HEK293T (cell line): ENCODE data around the gene PNMA3.

Experiments used
- ARNT ChIP-seq: fragments of 450-650 bp; IDR thresholded peaks from 2 replicates; pipeline ENCODE4 v1.6.1; 2017; ENCODE audit warnings: mild to moderate bottlenecking
- BHLHE40 ChIP-seq: fragments of 450-650 bp; IDR thresholded peaks from 2 replicates; pipeline ENCODE4 v1.6.1; 2016; ENCODE audit warnings: mild to moderate bottlenecking, moderate library complexity, borderline replicate concordance
- ELF4 ChIP-seq: fragments of 450-650 bp; IDR thresholded peaks from 2 replicates; pipeline ENCODE4 v1.6.1; 2017; ENCODE audit warnings: antibody characterized with exemption
- FOXA1 ChIP-seq: fragments of 450-650 bp; IDR thresholded peaks from 2 replicates; pipeline ENCODE4 v1.6.1; 2016; ENCODE audit warnings: mild to moderate bottlenecking
- FOXK2 ChIP-seq: fragments of 450-650 bp; IDR thresholded peaks from 2 replicates; pipeline ENCODE4 v1.6.1; 2016; ENCODE audit warnings: mild to moderate bottlenecking
- FOXM1 ChIP-seq: fragments of 450-650 bp; IDR thresholded peaks from 2 replicates; pipeline ENCODE4 v1.6.1; 2017; ENCODE audit warnings: mild to moderate bottlenecking, borderline replicate concordance
- HDGF ChIP-seq: fragments of 450-650 bp; IDR thresholded peaks from 2 replicates; pipeline ENCODE4 v1.6.1; 2017; ENCODE audit warnings: antibody characterized with exemption, borderline replicate concordance
- LEF1 ChIP-seq: fragments of 450-650 bp; IDR thresholded peaks from 2 replicates; pipeline ENCODE4 v1.6.1; 2017; ENCODE audit warnings: mild to moderate bottlenecking, borderline replicate concordance
- NFRKB ChIP-seq: fragments of 450-650 bp; IDR thresholded peaks from 2 replicates; pipeline ENCODE4 v1.6.1; 2016; ENCODE audit warnings: mild to moderate bottlenecking, moderate library complexity
- SP1 ChIP-seq: fragments of 450-650 bp; IDR thresholded peaks from 2 replicates; pipeline ENCODE4 v1.6.1; 2017
- SUZ12 ChIP-seq: fragments of 450-650 bp; IDR thresholded peaks from 2 replicates; pipeline ENCODE4 v1.6.1; 2016; ENCODE audit warnings: mild to moderate bottlenecking
- TARDBP ChIP-seq: fragments of 450-650 bp; IDR thresholded peaks from 2 replicates; pipeline ENCODE4 v1.6.1; 2016
- ZNF384 ChIP-seq: fragments of 450-650 bp; IDR thresholded peaks from 2 replicates; pipeline ENCODE4 v1.6.1; 2016

DNA sequence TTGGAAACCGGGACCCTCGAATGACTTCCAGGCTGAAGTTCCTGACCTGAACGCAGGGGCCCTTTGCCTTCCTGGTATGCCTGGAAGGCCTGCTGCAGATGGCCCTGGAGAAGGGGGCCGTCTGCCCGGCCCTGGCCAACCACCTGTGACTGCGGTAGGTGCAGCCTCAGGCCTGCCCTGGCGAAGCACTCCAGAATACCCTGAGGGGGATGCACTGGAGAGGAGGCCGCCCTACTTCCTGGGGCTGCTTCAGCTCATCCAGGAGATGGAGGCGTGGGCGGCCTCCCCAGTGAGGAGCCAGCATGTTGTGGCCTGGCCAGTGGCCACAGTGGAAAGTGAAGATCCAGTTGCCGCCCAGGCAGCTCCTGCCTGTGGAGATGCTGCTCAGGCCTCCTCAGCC lies 26.4 kb upstream of the PNMA3 start:
- TF ChIP-seq TARDBP (no peak), LEF1 (no peak), NFRKB (no peak), FOXK2 (no peak), ELF4 (no peak), ARNT (no peak), HDGF (no peak), BHLHE40 (no peak), FOXM1 (no peak), SP1 (no peak), ZNF384 (no peak), SUZ12 (no peak), FOXA1 (no peak)
